ENCODE measurements around the gene KRTAP5-1. TPM values are rescaled to one million over a fixed set of nuclear protein-coding genes. Genes with fewer than 3 reads are reported as not detected.
"Not testable (repeated sequence)": the region's sequence is repeated elsewhere in the genome, so short reads cannot be mapped to it uniquely, and the experiment has no call there.

Gene KRTAP5-1
- total and polyA plus RNA-seq, 7 donors = not detected

GRCh38 chr11:1597331-1597993 is 12.4 kb upstream of the KRTAP5-1 start:
- peak; percentile 18 for DNase-seq
- WGBS, 2 donors = 71 to 84% methylated on average over 10 of the region's 10 CpGs
- TF ChIP-seq EP300 (IDR thresholded peaks at IDR 0.05) = no peak
- no peak for TF ChIP-seq POLR2AphosphoS5 (IDR thresholded peaks at IDR 0.05)
- TF ChIP-seq POLR2A (IDR thresholded peaks at IDR 0.05) = no peak
- TF ChIP-seq, protein P1, sequence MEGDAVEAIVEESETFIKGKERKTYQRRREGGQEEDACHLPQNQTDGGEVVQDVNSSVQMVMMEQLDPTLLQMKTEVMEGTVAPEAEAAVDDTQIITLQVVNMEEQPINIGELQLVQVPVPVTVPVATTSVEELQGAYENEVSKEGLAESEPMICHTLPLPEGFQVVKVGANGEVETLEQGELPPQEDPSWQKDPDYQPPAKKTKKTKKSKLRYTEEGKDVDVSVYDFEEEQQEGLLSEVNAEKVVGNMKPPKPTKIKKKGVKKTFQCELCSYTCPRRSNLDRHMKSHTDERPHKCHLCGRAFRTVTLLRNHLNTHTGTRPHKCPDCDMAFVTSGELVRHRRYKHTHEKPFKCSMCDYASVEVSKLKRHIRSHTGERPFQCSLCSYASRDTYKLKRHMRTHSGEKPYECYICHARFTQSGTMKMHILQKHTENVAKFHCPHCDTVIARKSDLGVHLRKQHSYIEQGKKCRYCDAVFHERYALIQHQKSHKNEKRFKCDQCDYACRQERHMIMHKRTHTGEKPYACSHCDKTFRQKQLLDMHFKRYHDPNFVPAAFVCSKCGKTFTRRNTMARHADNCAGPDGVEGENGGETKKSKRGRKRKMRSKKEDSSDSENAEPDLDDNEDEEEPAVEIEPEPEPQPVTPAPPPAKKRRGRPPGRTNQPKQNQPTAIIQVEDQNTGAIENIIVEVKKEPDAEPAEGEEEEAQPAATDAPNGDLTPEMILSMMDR (IDR thresholded peaks at IDR 0.05) = no peak
- intact Hi-C loops (cut with DNase I) = no loop called here
- no peaks in the 10 kb centered on the region for H3K36me3 ChIP-seq
- H3K4me1 ChIP-seq = no peaks in the 10 kb centered on the region
- H3K4me3 ChIP-seq = no peak overlapping the region
- H3K27ac ChIP-seq = no peak overlapping the region
- H3K9me3 ChIP-seq = no peaks in the 10 kb centered on the region
- H3K27me3 ChIP-seq = peaks cover 0 to 36% (median 0%) of the 10 kb centered on the region in 3 donors

DNA sequence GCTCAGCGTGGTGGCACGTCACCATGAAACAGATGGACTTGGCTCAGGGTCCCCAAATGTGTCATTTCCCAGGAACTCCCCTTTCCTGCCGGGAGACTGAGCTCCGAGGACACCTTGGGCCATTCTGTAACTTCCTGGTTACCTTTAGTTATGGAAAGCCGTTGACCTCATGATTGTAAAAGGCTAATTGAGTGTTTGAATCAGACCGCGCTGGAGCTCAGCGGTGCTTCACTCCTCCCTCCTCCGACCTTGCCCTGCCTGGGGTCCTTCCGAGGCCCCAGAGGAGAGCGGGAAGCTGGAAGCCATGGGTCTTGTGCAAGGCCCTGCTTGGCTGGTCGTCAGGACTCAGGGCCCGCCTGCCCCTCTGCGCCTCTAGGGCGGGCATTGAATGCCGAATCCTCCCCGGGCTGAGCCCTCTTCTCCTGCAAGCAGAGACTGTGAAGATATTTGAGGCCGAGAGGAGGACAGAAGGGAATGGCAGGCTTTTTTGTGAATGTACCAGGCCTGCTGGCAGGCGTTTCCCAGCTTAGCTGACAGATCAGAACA is 11.6 kb upstream of the KRTAP5-1 start:
- WGBS, 2 donors = 31 to 55% methylated on average over 19 of the region's 19 CpGs
- DNase-seq; H3K4me3 ChIP-seq; H3K36me3 ChIP-seq; H3K4me1 ChIP-seq; H3K27ac ChIP-seq; intact Hi-C loops (cut with DNase I); H3K9me3 ChIP-seq: not testable (repeated sequence)
- peaks cover 0 to 36% (median 0%) of the 10 kb centered on the region in 3 donors for H3K27me3 ChIP-seq

DNA sequence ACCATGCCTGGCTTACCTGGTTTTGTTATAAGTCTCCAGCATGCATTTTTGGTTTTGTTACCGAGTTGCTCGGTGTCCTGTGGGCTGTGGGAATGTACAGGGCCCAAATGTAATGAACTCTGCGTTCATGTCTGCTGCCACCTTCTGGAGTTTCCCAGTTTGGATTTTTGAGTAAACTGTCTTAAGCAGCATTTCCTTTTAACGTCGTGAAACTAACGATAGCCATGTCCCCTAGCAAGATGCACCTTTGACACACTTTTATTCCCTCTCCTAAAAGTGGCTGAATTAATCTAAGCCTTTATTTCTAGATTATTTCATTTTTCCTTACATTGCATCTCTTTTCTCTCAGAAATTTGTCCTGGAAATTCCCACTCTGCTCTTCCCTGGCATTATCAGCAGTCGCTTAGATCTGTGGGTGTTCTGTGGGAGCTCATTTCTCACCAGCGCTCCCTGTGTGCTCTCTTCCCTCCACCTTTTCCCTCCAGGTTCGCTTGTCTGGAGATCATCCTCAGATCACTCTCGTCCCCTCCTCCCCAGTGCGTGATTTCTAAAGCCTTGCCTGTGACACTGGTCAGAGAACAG is 11.0 kb upstream of the KRTAP5-1 start:
- H3K4me1 ChIP-seq; H3K4me3 ChIP-seq; DNase-seq; H3K27ac ChIP-seq; H3K36me3 ChIP-seq; intact Hi-C loops (cut with DNase I); H3K9me3 ChIP-seq: not testable (repeated sequence)
- 16 to 42% methylated on average over 11 of the region's 11 CpGs for WGBS, 2 donors
- H3K27me3 ChIP-seq = peaks cover 0 to 33% (median 0%) of the 10 kb centered on the region in 3 donors

DNA sequence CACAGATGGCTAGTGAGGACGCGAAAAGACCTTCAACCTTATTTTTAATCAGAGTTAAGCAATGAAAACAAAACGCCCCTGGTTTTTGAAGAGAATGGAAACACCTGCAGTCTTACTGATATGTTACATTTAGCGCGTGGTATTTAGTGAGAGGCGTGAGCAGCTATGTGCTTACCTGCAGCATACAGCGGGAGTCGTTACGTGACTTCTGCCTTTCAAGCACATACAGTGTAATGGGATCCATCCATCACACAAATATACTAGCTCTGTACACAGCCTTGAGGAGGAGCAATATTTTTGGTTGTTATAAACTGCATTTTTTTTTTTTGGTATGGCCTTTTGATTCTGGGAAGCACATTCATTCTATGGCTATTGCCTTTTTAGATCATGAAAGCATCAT is 7.5 kb upstream of the KRTAP5-1 start:
- Histone ChIP-seq H3K27ac (no peak overlapping the region), H3K4me1 (no peaks in the 10 kb centered on the region), H3K9me3 (no peaks in the 10 kb centered on the region), H3K27me3 (peaks cover 0 to 28% (median 0%) of the 10 kb centered on the region in 3 donors), H3K36me3 (no peaks in the 10 kb centered on the region), H3K4me3 (no peak overlapping the region)
- intact Hi-C loops (cut with DNase I) = no loop called here
- WGBS, 2 donors = 83 to 87% methylated on average over 9 of the region's 9 CpGs
- peak; percentile 3 for DNase-seq
- no peak for TF ChIP-seq POLR2AphosphoS5 (IDR thresholded peaks at IDR 0.05)
- TF ChIP-seq, protein P1 (IDR thresholded peaks at IDR 0.05) = no peak
- no peak for TF ChIP-seq EP300 (IDR thresholded peaks at IDR 0.05)
- TF ChIP-seq POLR2A (IDR thresholded peaks at IDR 0.05) = no peak

- intact Hi-C loops (cut with DNase I) = no loop called here
Measured at GRCh38 chr11:1589996-1590395, 4.9 kb upstream of the KRTAP5-1 start.

DNA sequence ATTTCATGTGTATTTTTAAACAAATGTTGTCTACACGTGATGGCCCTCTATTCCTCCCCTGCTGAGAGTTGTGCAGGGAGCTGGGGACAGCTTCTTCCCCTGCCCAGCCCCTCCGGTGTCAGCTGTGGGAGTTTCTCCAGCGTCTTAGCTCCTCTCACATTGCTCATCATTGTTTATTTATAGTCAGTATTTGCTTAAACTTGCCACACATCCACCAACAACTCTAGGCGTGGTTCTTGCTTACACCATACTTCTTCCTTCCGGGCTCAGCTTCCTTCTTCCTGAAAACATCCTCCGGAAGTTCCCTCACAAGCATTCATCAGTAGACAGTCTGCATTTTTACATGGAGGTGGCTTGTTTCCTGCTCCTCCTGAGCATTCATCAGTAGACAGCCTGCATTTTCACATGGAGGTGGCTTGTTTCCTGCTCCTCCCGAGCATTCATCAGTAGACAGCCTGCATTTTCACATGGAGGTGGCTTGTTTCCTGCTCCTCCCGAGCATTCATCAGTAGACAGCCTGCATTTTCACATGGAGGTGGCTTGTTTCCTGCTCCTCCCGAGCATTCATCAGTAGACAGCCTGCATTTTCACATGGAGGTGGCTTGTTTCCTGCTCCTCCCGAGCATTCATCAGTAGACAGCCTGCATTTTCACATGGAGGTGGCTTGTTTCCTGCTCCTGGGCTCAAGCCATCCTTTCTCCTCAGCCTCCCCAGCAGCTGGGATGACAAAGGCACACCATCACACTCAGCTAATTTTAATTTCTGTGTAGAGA is 4.3 kb upstream of the KRTAP5-1 start:
- DNase-seq = peak; percentile 49
- 23 to 26% methylated on average over 8 of the region's 10 CpGs for WGBS, 2 donors
- not testable (repeated sequence) for H3K27me3 ChIP-seq

More at GRCh38 chr11:1589996-1590395, 4.9 kb upstream of the KRTAP5-1 start:
- no peak overlapping the region for H3K27ac ChIP-seq
- H3K4me3 ChIP-seq = no peak overlapping the region
- no peaks in the 10 kb centered on the region for H3K36me3 ChIP-seq
- no peaks in the 10 kb centered on the region for H3K4me1 ChIP-seq
- H3K9me3 ChIP-seq = no peaks in the 10 kb centered on the region
- peak; percentile 26 for DNase-seq
- 96 to 97% methylated on average over 6 of the region's 6 CpGs for WGBS, 2 donors
- TF ChIP-seq EP300 (IDR thresholded peaks at IDR 0.05) = no peak
- no peak for TF ChIP-seq POLR2A (IDR thresholded peaks at IDR 0.05)
- TF ChIP-seq, protein P1 (IDR thresholded peaks at IDR 0.05) = no peak
- TF ChIP-seq POLR2AphosphoS5 (IDR thresholded peaks at IDR 0.05) = no peak
- peaks cover 0 to 10% (median 0%) of the 10 kb centered on the region in 3 donors for H3K27me3 ChIP-seq

More for the DNA sequence above, 4.3 kb upstream of the KRTAP5-1 start:
- H3K9me3 ChIP-seq; intact Hi-C loops (cut with DNase I); H3K4me3 ChIP-seq; H3K4me1 ChIP-seq; H3K36me3 ChIP-seq; H3K27ac ChIP-seq: not testable (repeated sequence)

All from sigmoid colon (tissue), 7 donors.